GM23338 (cell line): ENCODE results near the gene ZBTB2.

Experiments used
- EZH2 ChIP-seq: fragments of 200-600 bp; sonication (generic); IDR thresholded peaks from one replicate; pipeline ENCODE4 v1.8.0; 2017; ENCODE audit warnings: antibody characterized with exemption, mild to moderate bottlenecking, low read depth; ENCODE audit not compliant: unreplicated experiment
- EZH2phosphoT487 ChIP-seq: fragments of 200-600 bp; sonication (generic); IDR thresholded peaks from one replicate; pipeline ENCODE4 v1.8.1; 2018; ENCODE audit warnings: antibody characterized with exemption; ENCODE audit not compliant: unreplicated experiment
- JUNB ChIP-seq: IDR thresholded peaks from one replicate; pipeline ENCODE4 v1.6.1; 2016; ENCODE audit warnings: antibody characterized with exemption; ENCODE audit not compliant: unreplicated experiment
- POLR2AphosphoS5 ChIP-seq: IDR thresholded peaks from 2 replicates; pipeline ENCODE4 v1.6.1; 2016; ENCODE audit warnings: antibody characterized with exemption, low read depth
- STAT1 ChIP-seq: IDR thresholded peaks from one replicate; pipeline ENCODE4 v1.6.1; 2016; ENCODE audit warnings: antibody characterized with exemption; ENCODE audit not compliant: unreplicated experiment
- ZNF114 ChIP-seq: fragments of 250-450 bp; sonication (Bioruptor Pico); IDR thresholded peaks from 2 replicates; pipeline ENCODE4 v1.5.0; 2020; ENCODE audit warnings: mild to moderate bottlenecking, moderate library complexity
- TF ChIP-seq, protein P1 (sequence below), 2 experiments: fragments of 200-600 bp in 1 of 2; sonication (generic) in 1 of 2; conservative IDR thresholded peaks; 2 replicates each; pipeline versions ENCODE4 v1.5.1 to v1.6.1; 2016 to 2017; ENCODE audit warnings: antibody characterized with exemption in 2 of 2, low read depth in 2 of 2, mild to moderate bottlenecking in 2 of 2, moderate library complexity in 1 of 2
- TF ChIP-seq, protein P2 (sequence below): IDR thresholded peaks from 2 replicates; pipeline ENCODE4 v1.6.1; 2016; ENCODE audit warnings: antibody characterized with exemption
- TF ChIP-seq, protein P3 (sequence below): IDR thresholded peaks from one replicate; pipeline ENCODE4 v1.6.1; 2018; ENCODE audit warnings: antibody characterized with exemption; ENCODE audit not compliant: unreplicated experiment

DNA sequence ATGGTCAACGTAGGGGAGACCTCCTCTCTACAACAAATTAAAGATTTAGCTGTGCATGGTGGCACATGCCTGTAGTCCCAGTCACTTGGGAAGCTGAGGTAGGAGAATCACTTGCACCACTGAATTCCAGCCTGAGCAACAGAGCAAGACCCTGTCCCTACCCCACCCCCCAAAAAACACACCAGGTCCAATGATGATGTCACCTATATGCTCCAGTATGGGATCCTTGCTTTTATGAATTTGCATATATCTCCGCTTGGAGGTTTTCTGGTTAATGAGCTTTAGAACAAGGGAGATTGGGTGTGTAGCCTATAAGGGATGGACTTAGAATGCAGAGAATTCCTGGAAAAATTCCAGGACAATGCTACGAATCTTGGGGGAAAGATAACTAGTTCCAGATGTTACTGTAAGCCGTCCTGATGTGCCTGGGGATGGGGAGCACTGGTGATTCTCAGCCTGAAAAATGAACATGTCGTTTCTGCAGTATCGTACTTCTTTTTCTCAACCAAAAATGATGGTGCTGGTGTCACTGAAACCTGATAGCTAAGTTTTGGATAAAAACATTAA, 61.1 kb downstream of the ZBTB2 start:
- TF ChIP-seq STAT1, result no peak
- TF ChIP-seq EZH2, result no peak
- TF ChIP-seq, protein P1, sequence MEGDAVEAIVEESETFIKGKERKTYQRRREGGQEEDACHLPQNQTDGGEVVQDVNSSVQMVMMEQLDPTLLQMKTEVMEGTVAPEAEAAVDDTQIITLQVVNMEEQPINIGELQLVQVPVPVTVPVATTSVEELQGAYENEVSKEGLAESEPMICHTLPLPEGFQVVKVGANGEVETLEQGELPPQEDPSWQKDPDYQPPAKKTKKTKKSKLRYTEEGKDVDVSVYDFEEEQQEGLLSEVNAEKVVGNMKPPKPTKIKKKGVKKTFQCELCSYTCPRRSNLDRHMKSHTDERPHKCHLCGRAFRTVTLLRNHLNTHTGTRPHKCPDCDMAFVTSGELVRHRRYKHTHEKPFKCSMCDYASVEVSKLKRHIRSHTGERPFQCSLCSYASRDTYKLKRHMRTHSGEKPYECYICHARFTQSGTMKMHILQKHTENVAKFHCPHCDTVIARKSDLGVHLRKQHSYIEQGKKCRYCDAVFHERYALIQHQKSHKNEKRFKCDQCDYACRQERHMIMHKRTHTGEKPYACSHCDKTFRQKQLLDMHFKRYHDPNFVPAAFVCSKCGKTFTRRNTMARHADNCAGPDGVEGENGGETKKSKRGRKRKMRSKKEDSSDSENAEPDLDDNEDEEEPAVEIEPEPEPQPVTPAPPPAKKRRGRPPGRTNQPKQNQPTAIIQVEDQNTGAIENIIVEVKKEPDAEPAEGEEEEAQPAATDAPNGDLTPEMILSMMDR (conservative IDR thresholded peaks at IDR 0.05; ENCODE audit: low read depth in 2 of 2), result no peak
- TF ChIP-seq, protein P2, sequence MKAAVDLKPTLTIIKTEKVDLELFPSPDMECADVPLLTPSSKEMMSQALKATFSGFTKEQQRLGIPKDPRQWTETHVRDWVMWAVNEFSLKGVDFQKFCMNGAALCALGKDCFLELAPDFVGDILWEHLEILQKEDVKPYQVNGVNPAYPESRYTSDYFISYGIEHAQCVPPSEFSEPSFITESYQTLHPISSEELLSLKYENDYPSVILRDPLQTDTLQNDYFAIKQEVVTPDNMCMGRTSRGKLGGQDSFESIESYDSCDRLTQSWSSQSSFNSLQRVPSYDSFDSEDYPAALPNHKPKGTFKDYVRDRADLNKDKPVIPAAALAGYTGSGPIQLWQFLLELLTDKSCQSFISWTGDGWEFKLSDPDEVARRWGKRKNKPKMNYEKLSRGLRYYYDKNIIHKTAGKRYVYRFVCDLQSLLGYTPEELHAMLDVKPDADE, result no peak
- no peak for TF ChIP-seq EZH2phosphoT487
- no peak for TF ChIP-seq POLR2AphosphoS5
- TF ChIP-seq, protein P3, sequence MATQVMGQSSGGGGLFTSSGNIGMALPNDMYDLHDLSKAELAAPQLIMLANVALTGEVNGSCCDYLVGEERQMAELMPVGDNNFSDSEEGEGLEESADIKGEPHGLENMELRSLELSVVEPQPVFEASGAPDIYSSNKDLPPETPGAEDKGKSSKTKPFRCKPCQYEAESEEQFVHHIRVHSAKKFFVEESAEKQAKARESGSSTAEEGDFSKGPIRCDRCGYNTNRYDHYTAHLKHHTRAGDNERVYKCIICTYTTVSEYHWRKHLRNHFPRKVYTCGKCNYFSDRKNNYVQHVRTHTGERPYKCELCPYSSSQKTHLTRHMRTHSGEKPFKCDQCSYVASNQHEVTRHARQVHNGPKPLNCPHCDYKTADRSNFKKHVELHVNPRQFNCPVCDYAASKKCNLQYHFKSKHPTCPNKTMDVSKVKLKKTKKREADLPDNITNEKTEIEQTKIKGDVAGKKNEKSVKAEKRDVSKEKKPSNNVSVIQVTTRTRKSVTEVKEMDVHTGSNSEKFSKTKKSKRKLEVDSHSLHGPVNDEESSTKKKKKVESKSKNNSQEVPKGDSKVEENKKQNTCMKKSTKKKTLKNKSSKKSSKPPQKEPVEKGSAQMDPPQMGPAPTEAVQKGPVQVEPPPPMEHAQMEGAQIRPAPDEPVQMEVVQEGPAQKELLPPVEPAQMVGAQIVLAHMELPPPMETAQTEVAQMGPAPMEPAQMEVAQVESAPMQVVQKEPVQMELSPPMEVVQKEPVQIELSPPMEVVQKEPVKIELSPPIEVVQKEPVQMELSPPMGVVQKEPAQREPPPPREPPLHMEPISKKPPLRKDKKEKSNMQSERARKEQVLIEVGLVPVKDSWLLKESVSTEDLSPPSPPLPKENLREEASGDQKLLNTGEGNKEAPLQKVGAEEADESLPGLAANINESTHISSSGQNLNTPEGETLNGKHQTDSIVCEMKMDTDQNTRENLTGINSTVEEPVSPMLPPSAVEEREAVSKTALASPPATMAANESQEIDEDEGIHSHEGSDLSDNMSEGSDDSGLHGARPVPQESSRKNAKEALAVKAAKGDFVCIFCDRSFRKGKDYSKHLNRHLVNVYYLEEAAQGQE, result no peak
- no peak for TF ChIP-seq ZNF114 (CRISPR knock-in tag)
- TF ChIP-seq JUNB, result no peak
